GM18858 (cell line): Measurements from ENCODE around the gene AR.
A peak's percentile ranks its signal among the peaks of the same experiment; 100 is the strongest.

Experiments
- ATAC-seq: cut with Tn5 transposase; IDR thresholded peaks from one replicate; pipeline ENCODE4 v1.9.1; 2021; ENCODE audit not compliant: unreplicated experiment

The AR gene

GRCh38 chrX:67543818-67544217, at the start of gene AR:
Gene AR (plus strand): TSS chrX:67544021. CDS start chrX:67545147, 1,126 bp downstream.
- ATAC-seq = no peak

GRCh38 chrX:67500617-67501016, 43.2 kb upstream of the AR start:
- ATAC-seq = no peak

- ATAC-seq = no peak
Measured at GRCh38 chrX:67503004-67503403, 40.8 kb upstream of the AR start.

GRCh38 chrX:67503453-67503852, 40.4 kb upstream of the AR start:
- no peak for ATAC-seq

- ATAC-seq = no peak
Measured at GRCh38 chrX:67520671-67521070, 23.1 kb upstream of the AR start.

- ATAC-seq = no peak
Measured at GRCh38 chrX:67523002-67523681, 20.7 kb upstream of the AR start.

GRCh38 chrX:67523932-67524331, 19.9 kb upstream of the AR start:
- no peak for ATAC-seq

GRCh38 chrX:67524428-67524827, 19.4 kb upstream of the AR start:
- no peak for ATAC-seq

- ATAC-seq = no peak
Measured at GRCh38 chrX:67524950-67525691, 18.7 kb upstream of the AR start.

- no peak for ATAC-seq
Measured at GRCh38 chrX:67536564-67536963, 7.3 kb upstream of the AR start.

GRCh38 chrX:67538383-67538782, 5.4 kb upstream of the AR start:
- no peak for ATAC-seq

- ATAC-seq = no peak
Measured at GRCh38 chrX:67544281-67545035, 637 bp downstream of the AR start.

GRCh38 chrX:67545036-67545821, 1.4 kb downstream of the AR start:
- no peak for ATAC-seq

- no peak for ATAC-seq
Measured at GRCh38 chrX:67545893-67546495, 2.2 kb downstream of the AR start.

GRCh38 chrX:67546496-67547423, 2.9 kb downstream of the AR start:
- no peak for ATAC-seq

GRCh38 chrX:67555578-67556203, 11.9 kb downstream of the AR start:
- peak; percentile 85 for ATAC-seq

- ATAC-seq = no peak
Measured at GRCh38 chrX:67558267-67558666, 14.4 kb downstream of the AR start.

GRCh38 chrX:67563469-67564448, 19.9 kb downstream of the AR start:
- ATAC-seq = no peak
